H1 (cell line): ENCODE results near the gene SGCD. TPM values are rescaled to one million over a fixed set of nuclear protein-coding genes. Genes with fewer than 3 reads are reported as not detected.

Experiments
- CTCF ChIA-PET: fragments of 300-600 bp; sonication (Branson Sonifier 250); formaldehyde crosslinking; loops from one replicate; lab custom pipeline; 2021; ENCODE audit not compliant: partially characterized antibody; lab: Charles Lee
- POLR2A ChIA-PET: fragments of 300-600 bp; sonication (Branson Sonifier 250); formaldehyde crosslinking; loops from one replicate; lab custom pipeline; 2021; ENCODE audit warnings: inconsistent platforms; ENCODE audit not compliant: partially characterized antibody; lab: Charles Lee
- DNase-seq, 2 experiments: peaks; one replicate each; pipeline versions ENCODE4 v3.0.0 to v3.0.0-alpha.2; 2010 to 2022; ENCODE audit warnings: low spot score in 2 of 2, low read depth in 1 of 2, mixed read lengths in 1 of 2
- FAIRE-seq: peaks from 2 replicates; lab custom pipeline; 2011; peaks lifted over from hg19 to GRCh38; lab: Jason Lieb, UNC
- H2AFZ ChIP-seq: 2 replicates; pipeline ENCODE4 v1.8.1; 2012; ENCODE audit warnings: low read length, inconsistent platforms
- H2AK5ac ChIP-seq: 2 replicates; pipeline ENCODE4 v1.6.1; 2013; ENCODE audit warnings: low read depth, low read length
- H2BK120ac ChIP-seq: replicated peaks from 2 replicates; pipeline ENCODE3; 2013; ENCODE audit warnings: low read depth, low read length, inconsistent platforms
- H2BK12ac ChIP-seq: 2 replicates; pipeline ENCODE4 v1.6.1; 2013; ENCODE audit warnings: low read depth, low read length
- H2BK15ac ChIP-seq: 2 replicates; pipeline ENCODE4 v1.6.1; 2013; ENCODE audit warnings: low read length
- H2BK20ac ChIP-seq: 2 replicates; pipeline ENCODE4 v1.6.1; 2013; ENCODE audit warnings: low read length
- H2BK5ac ChIP-seq: 2 replicates; pipeline ENCODE4 v1.6.1; 2013; ENCODE audit warnings: low read depth, low read length
- H3K14ac ChIP-seq: 2 replicates; pipeline ENCODE4 v1.6.1; 2013; ENCODE audit warnings: inconsistent platforms; ENCODE audit not compliant: insufficient read length
- H3K18ac ChIP-seq: 2 replicates; pipeline ENCODE4 v1.6.1; 2013; ENCODE audit warnings: low read length; ENCODE audit errors: extremely low read depth
- H3K23ac ChIP-seq: 2 replicates; pipeline ENCODE4 v1.6.1; 2013; ENCODE audit warnings: inconsistent platforms; ENCODE audit not compliant: insufficient read length
- H3K23me2 ChIP-seq: 2 replicates; pipeline ENCODE4 v1.6.1; 2013; ENCODE audit warnings: low read depth, low read length
- H3K27ac ChIP-seq: 2 replicates; pipeline ENCODE4 v1.6.1; 2011; ENCODE audit warnings: low read depth, low read length, inconsistent platforms
- H3K27me3 ChIP-seq, 4 experiments: replicated peaks in 1 of 4; 1 replicate in 1 of 4; 2 replicates in 3 of 4; pipeline versions ENCODE4 v1.6.1 to v1.8.1; 2011 to 2013; ENCODE audit warnings: low read length in 3 of 4, mild to moderate bottlenecking in 3 of 4, inconsistent platforms in 2 of 4, mixed read lengths in 2 of 4, moderate library complexity in 1 of 4; ENCODE audit not compliant: control insufficient read depth in 3 of 4, insufficient read depth in 3 of 4; ENCODE audit errors: extremely low read depth in 1 of 4
- H3K36me3 ChIP-seq, 4 experiments: 2 replicates each; pipeline versions ENCODE4 v1.6.1 to v1.8.1; 2011 to 2013; ENCODE audit warnings: mild to moderate bottlenecking in 4 of 4, low read length in 3 of 4, moderate library complexity in 2 of 4, control low read depth in 1 of 4, inconsistent platforms in 1 of 4; ENCODE audit not compliant: insufficient read depth in 4 of 4, control insufficient read depth in 2 of 4
- H3K4ac ChIP-seq: replicated peaks from 2 replicates; pipeline ENCODE3; 2013; ENCODE audit warnings: low read length, low read depth, mixed read lengths, inconsistent platforms; ENCODE audit not compliant: insufficient read length
- H3K4me1 ChIP-seq, 4 experiments: replicated peaks in 1 of 4; 1 replicate in 1 of 4; 2 replicates in 3 of 4; pipeline versions ENCODE4 v1.6.1 to v1.8.1; 2011 to 2013; ENCODE audit warnings: low read length in 3 of 4, inconsistent platforms in 2 of 4, mixed read lengths in 1 of 4; ENCODE audit not compliant: insufficient read depth in 4 of 4, control insufficient read depth in 3 of 4
- H3K4me2 ChIP-seq, 2 experiments: 2 replicates each; pipeline versions ENCODE4 v1.6.1 to v1.8.1; 2011 to 2013; ENCODE audit warnings: low read depth in 2 of 2, low read length in 2 of 2, control low read depth in 1 of 2, inconsistent platforms in 1 of 2, mild to moderate bottlenecking in 1 of 2; ENCODE audit not compliant: insufficient read depth in 1 of 2
- H3K4me3 ChIP-seq, 4 experiments: fragments of 200-600, 300-600 bp in 1 of 4; sonication (generic), shearing (Covaris generic), sonication (Bioruptor Twin) in 1 of 4; 2 replicates each; pipeline versions ENCODE4 v1.5.1 to v1.8.1; 2011 to 2016; ENCODE audit warnings: low read length in 4 of 4, low read depth in 3 of 4, control low read depth in 2 of 4, inconsistent platforms in 2 of 4, mild to moderate bottlenecking in 2 of 4, mixed read lengths in 1 of 4, moderate library complexity in 1 of 4; ENCODE audit not compliant: insufficient read depth in 2 of 4; ENCODE audit errors: extremely low read depth in 1 of 4
- H3K56ac ChIP-seq: replicated peaks from 2 replicates; pipeline ENCODE3; 2013; ENCODE audit warnings: low read depth, mild to moderate bottlenecking, mixed read lengths, low read length, inconsistent platforms; ENCODE audit not compliant: insufficient read length
- H3K79me1 ChIP-seq: 2 replicates; pipeline ENCODE4 v1.6.1; 2013; ENCODE audit warnings: low read depth, low read length, control low read depth
- H3K79me2 ChIP-seq, 2 experiments: 2 replicates each; pipeline versions ENCODE4 v1.6.1 to v1.8.1; 2012 to 2013; ENCODE audit warnings: low read length in 2 of 2, mild to moderate bottlenecking in 2 of 2, inconsistent platforms in 1 of 2; ENCODE audit not compliant: insufficient read depth in 2 of 2, control insufficient read depth in 1 of 2
- H3K9ac ChIP-seq, 4 experiments: replicated peaks in 1 of 4; 1 replicate in 1 of 4; 2 replicates in 3 of 4; pipeline versions ENCODE4 v1.6.1 to v1.8.1; 2011 to 2013; ENCODE audit warnings: low read depth in 3 of 4, low read length in 3 of 4, control low read depth in 2 of 4, mild to moderate bottlenecking in 2 of 4, moderate library complexity in 2 of 4, inconsistent platforms in 1 of 4; ENCODE audit errors: extremely low read depth in 1 of 4
- H3K9me3 ChIP-seq, 2 experiments: 2 replicates each; pipeline versions ENCODE4 v1.6.1 to v1.8.1; 2012 to 2013; ENCODE audit warnings: mild to moderate bottlenecking in 2 of 2, moderate library complexity in 2 of 2, control low read depth in 1 of 2, inconsistent platforms in 1 of 2, low read depth in 1 of 2, low read length in 1 of 2, mixed read lengths in 1 of 2; ENCODE audit not compliant: insufficient read depth in 2 of 2
- H4K20me1 ChIP-seq, 2 experiments: replicated peaks in 1 of 2; 2 replicates each; pipeline versions ENCODE3 to v1.8.1; 2011 to 2013; ENCODE audit warnings: inconsistent platforms in 2 of 2, low read length in 2 of 2, mild to moderate bottlenecking in 1 of 2; ENCODE audit not compliant: insufficient read depth in 2 of 2, control insufficient read depth in 1 of 2
- H4K5ac ChIP-seq: 2 replicates; pipeline ENCODE4 v1.6.1; 2013; ENCODE audit warnings: low read length, low read depth, mixed read lengths, inconsistent platforms; ENCODE audit not compliant: insufficient read length
- H4K8ac ChIP-seq: 2 replicates; pipeline ENCODE4 v1.8.0; 2013; ENCODE audit warnings: mild to moderate bottlenecking, moderate library complexity, low read length, inconsistent platforms; ENCODE audit not compliant: insufficient read depth; ENCODE audit errors: extremely low read depth
- H4K91ac ChIP-seq: replicated peaks from 2 replicates; pipeline ENCODE3; 2013; ENCODE audit warnings: low read length, mixed read lengths, inconsistent platforms; ENCODE audit not compliant: insufficient read length
- CBX5 ChIP-seq: fragments of 300-800, 300-1000 bp; sonication (generic); IDR thresholded peaks from 2 replicates; pipeline ENCODE4 v1.7.1; 2016; ENCODE audit warnings: antibody characterized with exemption, low read length, low read depth
- CHD2 ChIP-seq: IDR thresholded peaks from 2 replicates; pipeline ENCODE4 v1.6.1; 2012; ENCODE audit warnings: low read length, improper control_type of control experiment
- MAX ChIP-seq: IDR thresholded peaks from 2 replicates; pipeline ENCODE4 v1.6.1; 2012; ENCODE audit warnings: inconsistent platforms
- NANOG ChIP-seq: IDR thresholded peaks from 2 replicates; pipeline ENCODE4 v1.6.1; 2011; ENCODE audit warnings: low read length, low read depth, mild to moderate bottlenecking, inconsistent platforms; ENCODE audit not compliant: insufficient read depth, poor library complexity, severe bottlenecking
- NRF1 ChIP-seq: IDR thresholded peaks from 2 replicates; pipeline ENCODE4 v1.6.1; 2011; ENCODE audit warnings: mild to moderate bottlenecking, low read depth, low read length, improper control_type of control experiment
- RAD21 ChIP-seq, 2 experiments: IDR thresholded peaks in 1 of 2; conservative IDR thresholded peaks in 1 of 2; 2 replicates each; pipeline ENCODE4 v1.6.1; 2011; ENCODE audit warnings: low read depth in 2 of 2, low read length in 2 of 2, improper control_type of control experiment in 1 of 2, inconsistent platforms in 1 of 2, mild to moderate bottlenecking in 1 of 2, moderate library complexity in 1 of 2
- RFX5 ChIP-seq: IDR thresholded peaks from 2 replicates; pipeline ENCODE4 v1.6.1; 2011; ENCODE audit warnings: low read depth, low read length, improper control_type of control experiment, borderline replicate concordance
- RNF2 ChIP-seq: fragments of 200-900, 300-1000 bp; sonication (generic); IDR thresholded peaks from 2 replicates; pipeline ENCODE4 v1.7.1; 2016; ENCODE audit warnings: borderline replicate concordance, low read depth, mild to moderate bottlenecking, antibody characterized with exemption, low read length; ENCODE audit not compliant: poor library complexity, severe bottlenecking; ENCODE audit errors: missing control alignments
- RXRA ChIP-seq: IDR thresholded peaks from 2 replicates; pipeline ENCODE4 v1.6.1; 2011; ENCODE audit warnings: low read depth, mild to moderate bottlenecking, low read length, moderate library complexity; ENCODE audit not compliant: insufficient read depth
- SP1 ChIP-seq: IDR thresholded peaks from 2 replicates; pipeline ENCODE4 v1.6.1; 2011; ENCODE audit warnings: low read depth, low read length
- TAF7 ChIP-seq: optimal IDR thresholded peaks from 2 replicates; pipeline ENCODE3; 2011; ENCODE audit warnings: low read depth, mild to moderate bottlenecking, inconsistent platforms, low read length, moderate library complexity, borderline replicate concordance
- WGBS, 2 experiments: shearing (Covaris generic) in 1 of 2; methylation state at CpG; one replicate each; pipeline versions ENCODE4 v1.1.6 to v1.1.7; 2013 to 2015; ENCODE audit warnings: low lambda C conversion rate in 2 of 2, mixed read lengths in 2 of 2, inconsistent platforms in 1 of 2, low coverage in 1 of 2, missing lambda C conversion rate in 1 of 2; ENCODE audit not compliant: insufficient replicate concordance in 2 of 2, insufficient coverage in 1 of 2, insufficient read length in 1 of 2; ENCODE audit errors: extremely low coverage in 1 of 2, missing lambda C conversion rate in 1 of 2; 5-methylcytosine and 5-hydroxymethylcytosine counted together
- polyA plus RNA-seq, 7 experiments: library from polyadenylated mRNA; depleted of rRNA in 3 of 7; stranded (reverse) in 5 of 7; unstranded in 2 of 7; fragments of >200 nt in 5 of 7; fragments of 200-250 nt in 2 of 7; gene quantifications; 1 replicate in 5 of 7; 2 replicates in 1 of 7; 4 replicates in 1 of 7; pipeline versions ENCODE4 v1.2.1 to v1.2.3, GENCODE V29; 2011 to 2013; ENCODE audit warnings: missing spikeins in 2 of 7, mixed read lengths in 2 of 7
- total RNA-seq: library from RNA; stranded (reverse); fragmentation: NEBNext Ultra II Directional; extraction: Animal tissue kit (Norgen Biotek cat#: 25700); gene quantifications from 2 replicates; pipeline ENCODE4 v1.2.1, GENCODE V29; 2021
- TF ChIP-seq, protein P1 (sequence below): IDR thresholded peaks from 2 replicates; pipeline ENCODE4 v1.6.1; 2012; ENCODE audit warnings: low read length, inconsistent platforms

The SGCD gene
- total and polyA plus RNA-seq, 2 of the 8 experiments (the other 6 are each of a cell fraction or from before 2014, with no cell fraction given), result 0.04 to 0.08 TPM

DNA sequence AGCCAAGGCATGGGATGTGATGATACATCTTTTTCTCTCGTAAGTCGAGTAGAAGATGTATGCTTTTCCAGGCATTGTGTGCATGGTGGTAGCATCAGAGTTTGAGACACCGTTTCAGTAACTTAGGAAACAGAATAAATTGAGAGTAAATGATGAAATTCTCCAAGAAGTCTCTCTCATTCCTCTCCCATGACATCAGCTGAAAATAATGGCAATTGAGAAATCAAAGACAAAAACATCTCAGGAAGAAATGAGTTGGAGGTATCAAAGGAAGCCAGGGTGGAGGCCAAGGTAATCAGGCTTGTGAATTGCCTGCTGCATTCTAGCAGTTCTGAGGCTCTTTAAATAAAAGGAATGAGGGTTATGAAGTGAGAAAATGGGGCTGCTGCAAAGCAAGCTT lies 53.9 kb downstream of the SGCD start:
- H3K9ac ChIP-seq, result no peak overlapping the region
- no peak overlapping the region for H2BK12ac ChIP-seq
- H4K20me1 ChIP-seq, result no peaks in the 10 kb centered on the region
- H3K14ac ChIP-seq, result no peak overlapping the region
- no peak overlapping the region for H4K5ac ChIP-seq
- no peak overlapping the region for H3K18ac ChIP-seq
- DNase-seq (no peak), FAIRE-seq (no peak)
- H3K56ac ChIP-seq, result no peak overlapping the region
- no peaks in the 10 kb centered on the region for H3K4me1 ChIP-seq
- TF ChIP-seq, protein P1, sequence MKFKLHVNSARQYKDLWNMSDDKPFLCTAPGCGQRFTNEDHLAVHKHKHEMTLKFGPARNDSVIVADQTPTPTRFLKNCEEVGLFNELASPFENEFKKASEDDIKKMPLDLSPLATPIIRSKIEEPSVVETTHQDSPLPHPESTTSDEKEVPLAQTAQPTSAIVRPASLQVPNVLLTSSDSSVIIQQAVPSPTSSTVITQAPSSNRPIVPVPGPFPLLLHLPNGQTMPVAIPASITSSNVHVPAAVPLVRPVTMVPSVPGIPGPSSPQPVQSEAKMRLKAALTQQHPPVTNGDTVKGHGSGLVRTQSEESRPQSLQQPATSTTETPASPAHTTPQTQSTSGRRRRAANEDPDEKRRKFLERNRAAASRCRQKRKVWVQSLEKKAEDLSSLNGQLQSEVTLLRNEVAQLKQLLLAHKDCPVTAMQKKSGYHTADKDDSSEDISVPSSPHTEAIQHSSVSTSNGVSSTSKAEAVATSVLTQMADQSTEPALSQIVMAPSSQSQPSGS, result no peak
- TF ChIP-seq SP1, result no peak
- no peak for TF ChIP-seq TAF7
- no peak for TF ChIP-seq MAX
- no peak for TF ChIP-seq CBX5
- no peak for TF ChIP-seq RFX5
- TF ChIP-seq NRF1, result no peak
- no peak for TF ChIP-seq CHD2
- no peak for TF ChIP-seq RAD21 (IDR thresholded peaks at IDR 0.05 in 1 of 2, conservative IDR thresholded peaks at IDR 0.05 in 1 of 2; ENCODE audit: low read depth in 2 of 2, low read length in 2 of 2)
- no peak for TF ChIP-seq RXRA
- no peak for TF ChIP-seq NANOG
- TF ChIP-seq RNF2, result no peak
- H2BK5ac ChIP-seq, result no peak overlapping the region
- no peak overlapping the region for H2AFZ ChIP-seq
- no peak overlapping the region for H2BK15ac ChIP-seq
- no peaks in the 10 kb centered on the region for H3K79me2 ChIP-seq
- ChIA-PET POLR2A (no interaction called here), CTCF (interaction anchor here (0.8 kb wide), 1 partner anchor 437 kb away, joined by 3 read pairs; no protein-coding TSS in a partner anchor)
- H3K9me3 ChIP-seq, result no peaks in the 10 kb centered on the region
- H3K36me3 ChIP-seq, result no peaks in the 10 kb centered on the region
- H3K79me1 ChIP-seq, result no peaks in the 10 kb centered on the region
- WGBS, 2 experiments, result 96% methylated on average over 3 of the region's 3 CpGs; no CpG with 5 or more reads in 1 of the 2 experiments
- H2AK5ac ChIP-seq, result no peak overlapping the region
- H3K27me3 ChIP-seq, result no peaks in the 10 kb centered on the region
- H2BK120ac ChIP-seq, result no peak overlapping the region
- H3K23ac ChIP-seq, result no peak overlapping the region
- H3K23me2 ChIP-seq, result no peaks in the 10 kb centered on the region
- no peak overlapping the region for H3K27ac ChIP-seq
- H3K4me2 ChIP-seq, result no peak overlapping the region
- H3K4me3 ChIP-seq, result no peak overlapping the region
- no peak overlapping the region for H3K4ac ChIP-seq
- H4K91ac ChIP-seq, result no peak overlapping the region
- no peak overlapping the region for H2BK20ac ChIP-seq
- H4K8ac ChIP-seq, result no peak overlapping the region
